SK-N-SH treated with all-trans-retinoic acid at 6 μM for 48 hours (cell line): ENCODE data around the gene MARCHF11.

Experiments
- ATAC-seq: fragments of 200-7000 bp; cut with Tn5 transposase; 3 replicates; pipeline ENCODE4 v1.9.1; 2020; ENCODE audit warnings: mild to moderate bottlenecking, moderate library complexity
- ARNTL ChIP-seq: fragments of 450-650 bp; formaldehyde crosslinking; IDR thresholded peaks from 2 replicates; pipeline ENCODE4 v1.5.0; 2020; ENCODE audit warnings: low read depth, mild to moderate bottlenecking, moderate library complexity, borderline replicate concordance
- CSDC2 ChIP-seq: fragments of 250-450 bp; sonication (Bioruptor Pico); IDR thresholded peaks from 2 replicates; pipeline ENCODE4 v1.5.0; 2020; ENCODE audit warnings: mild to moderate bottlenecking, moderate library complexity
- ESRRG ChIP-seq: fragments of 250-450 bp; sonication (Bioruptor Pico); IDR thresholded peaks from 2 replicates; pipeline ENCODE4 v1.6.1; 2021; ENCODE audit warnings: mild to moderate bottlenecking
- GLIS3 ChIP-seq: fragments of 250-450 bp; sonication (Bioruptor Pico); IDR thresholded peaks from 2 replicates; pipeline ENCODE4 v1.5.0; 2020; ENCODE audit warnings: mild to moderate bottlenecking, moderate library complexity
- ISL1 ChIP-seq: fragments of 250-450 bp; sonication (Bioruptor Pico); IDR thresholded peaks from 2 replicates; pipeline ENCODE4 v2.1.2; 2022; ENCODE audit warnings: mild to moderate bottlenecking, moderate library complexity
- PPARA ChIP-seq: fragments of 250-450 bp; sonication (Bioruptor Pico); IDR thresholded peaks from 2 replicates; pipeline ENCODE4 v1.5.0; 2020; ENCODE audit warnings: mild to moderate bottlenecking, borderline replicate concordance
- RARB ChIP-seq: fragments of 250-450 bp; sonication (Bioruptor Pico); IDR thresholded peaks from 2 replicates; pipeline ENCODE4 v1.8.0; 2021; ENCODE audit warnings: mild to moderate bottlenecking, moderate library complexity
- SNAI2 ChIP-seq: fragments of 250-450 bp; sonication (Bioruptor Pico); IDR thresholded peaks from 2 replicates; pipeline ENCODE4 v1.5.0; 2020; ENCODE audit warnings: mild to moderate bottlenecking, moderate library complexity
- TCF4 ChIP-seq: fragments of 250-450 bp; sonication (Bioruptor Pico); IDR thresholded peaks from 2 replicates; pipeline ENCODE4 v1.8.0; 2021; ENCODE audit warnings: mild to moderate bottlenecking, moderate library complexity, borderline replicate concordance
- TOX ChIP-seq: fragments of 250-450 bp; sonication (Bioruptor Pico); IDR thresholded peaks from 2 replicates; pipeline ENCODE4 v1.8.0; 2021; ENCODE audit warnings: mild to moderate bottlenecking, moderate library complexity, borderline replicate concordance
- ZC3H10 ChIP-seq: fragments of 250-450 bp; sonication (Bioruptor Pico); IDR thresholded peaks from 2 replicates; pipeline ENCODE4 v1.5.1; 2021; ENCODE audit warnings: mild to moderate bottlenecking, moderate library complexity
- ZFP3 ChIP-seq: fragments of 250-450 bp; sonication (Bioruptor Pico); IDR thresholded peaks from 2 replicates; pipeline ENCODE4 v1.5.0; 2020; ENCODE audit warnings: mild to moderate bottlenecking, moderate library complexity
- ZFP30 ChIP-seq: fragments of 450-650 bp; formaldehyde crosslinking; IDR thresholded peaks from 2 replicates; pipeline ENCODE4 v1.5.0; 2022; ENCODE audit warnings: mild to moderate bottlenecking, moderate library complexity
- ZNF565 ChIP-seq: fragments of 450-650 bp; formaldehyde crosslinking; conservative IDR thresholded peaks from 2 replicates; pipeline ENCODE4 v1.5.0; 2020; ENCODE audit warnings: low read depth, mild to moderate bottlenecking, moderate library complexity
- ZNF8 ChIP-seq: fragments of 450-650 bp; formaldehyde crosslinking; IDR thresholded peaks from 2 replicates; pipeline ENCODE4 v1.5.0; 2020; ENCODE audit warnings: mild to moderate bottlenecking, moderate library complexity
- TF ChIP-seq, protein P1 (sequence below): fragments of 250-450 bp; sonication (Bioruptor Pico); IDR thresholded peaks from 2 replicates; pipeline ENCODE4 v1.5.0; 2020; ENCODE audit warnings: mild to moderate bottlenecking, moderate library complexity
- TF ChIP-seq, protein P2 (sequence below): fragments of 250-450 bp; sonication (Bioruptor Pico); IDR thresholded peaks from 2 replicates; pipeline ENCODE4 v1.8.0; 2020; ENCODE audit warnings: mild to moderate bottlenecking, moderate library complexity, borderline replicate concordance
- TF ChIP-seq, protein P3 (sequence below): fragments of 250-450 bp; sonication (Bioruptor Pico); IDR thresholded peaks from 2 replicates; pipeline ENCODE4 v1.5.1; 2021; ENCODE audit warnings: mild to moderate bottlenecking, moderate library complexity
- TF ChIP-seq, protein P4 (sequence below): fragments of 250-450 bp; sonication (Bioruptor Pico); IDR thresholded peaks from 2 replicates; pipeline ENCODE4 v1.5.1; 2020; ENCODE audit warnings: low read depth, mild to moderate bottlenecking, moderate library complexity
- TF ChIP-seq, protein P5 (sequence below): fragments of 250-450 bp; sonication (Bioruptor Pico); IDR thresholded peaks from 2 replicates; pipeline ENCODE4 v1.8.0; 2021; ENCODE audit warnings: low read depth, mild to moderate bottlenecking, moderate library complexity, borderline replicate concordance

Gene MARCHF11

DNA sequence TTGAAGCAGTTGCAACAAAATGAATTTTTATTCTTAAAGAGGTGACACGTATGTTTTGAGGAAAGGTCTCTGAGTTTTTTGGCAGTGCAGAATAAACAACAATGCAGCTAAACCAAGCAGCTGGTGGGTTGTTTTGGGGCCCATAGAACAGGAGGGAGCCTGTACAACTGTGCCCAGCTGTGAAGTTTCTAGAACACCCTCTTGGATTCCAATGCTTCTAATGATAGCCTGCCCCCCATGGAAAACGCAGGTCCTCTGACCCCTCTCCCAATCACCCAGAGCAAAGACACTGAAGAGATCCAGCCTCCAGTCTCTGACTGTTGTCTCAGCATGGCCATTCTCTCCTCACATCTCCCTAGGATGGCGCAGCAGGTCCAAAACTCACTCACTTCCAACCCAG is 150.9 kb downstream of the MARCHF11 start:
- TF ChIP-seq ISL1 (CRISPR knock-in tag) (no peak), ZFP30 (CRISPR knock-in tag) (no peak), ESRRG (no peak), ZFP3 (CRISPR knock-in tag) (no peak)
- TF ChIP-seq, protein P1, sequence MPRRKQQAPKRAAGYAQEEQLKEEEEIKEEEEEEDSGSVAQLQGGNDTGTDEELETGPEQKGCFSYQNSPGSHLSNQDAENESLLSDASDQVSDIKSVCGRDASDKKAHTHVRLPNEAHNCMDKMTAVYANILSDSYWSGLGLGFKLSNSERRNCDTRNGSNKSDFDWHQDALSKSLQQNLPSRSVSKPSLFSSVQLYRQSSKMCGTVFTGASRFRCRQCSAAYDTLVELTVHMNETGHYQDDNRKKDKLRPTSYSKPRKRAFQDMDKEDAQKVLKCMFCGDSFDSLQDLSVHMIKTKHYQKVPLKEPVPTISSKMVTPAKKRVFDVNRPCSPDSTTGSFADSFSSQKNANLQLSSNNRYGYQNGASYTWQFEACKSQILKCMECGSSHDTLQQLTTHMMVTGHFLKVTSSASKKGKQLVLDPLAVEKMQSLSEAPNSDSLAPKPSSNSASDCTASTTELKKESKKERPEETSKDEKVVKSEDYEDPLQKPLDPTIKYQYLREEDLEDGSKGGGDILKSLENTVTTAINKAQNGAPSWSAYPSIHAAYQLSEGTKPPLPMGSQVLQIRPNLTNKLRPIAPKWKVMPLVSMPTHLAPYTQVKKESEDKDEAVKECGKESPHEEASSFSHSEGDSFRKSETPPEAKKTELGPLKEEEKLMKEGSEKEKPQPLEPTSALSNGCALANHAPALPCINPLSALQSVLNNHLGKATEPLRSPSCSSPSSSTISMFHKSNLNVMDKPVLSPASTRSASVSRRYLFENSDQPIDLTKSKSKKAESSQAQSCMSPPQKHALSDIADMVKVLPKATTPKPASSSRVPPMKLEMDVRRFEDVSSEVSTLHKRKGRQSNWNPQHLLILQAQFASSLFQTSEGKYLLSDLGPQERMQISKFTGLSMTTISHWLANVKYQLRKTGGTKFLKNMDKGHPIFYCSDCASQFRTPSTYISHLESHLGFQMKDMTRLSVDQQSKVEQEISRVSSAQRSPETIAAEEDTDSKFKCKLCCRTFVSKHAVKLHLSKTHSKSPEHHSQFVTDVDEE (CRISPR knock-in tag), result no peak
- ATAC-seq, result no peak

DNA sequence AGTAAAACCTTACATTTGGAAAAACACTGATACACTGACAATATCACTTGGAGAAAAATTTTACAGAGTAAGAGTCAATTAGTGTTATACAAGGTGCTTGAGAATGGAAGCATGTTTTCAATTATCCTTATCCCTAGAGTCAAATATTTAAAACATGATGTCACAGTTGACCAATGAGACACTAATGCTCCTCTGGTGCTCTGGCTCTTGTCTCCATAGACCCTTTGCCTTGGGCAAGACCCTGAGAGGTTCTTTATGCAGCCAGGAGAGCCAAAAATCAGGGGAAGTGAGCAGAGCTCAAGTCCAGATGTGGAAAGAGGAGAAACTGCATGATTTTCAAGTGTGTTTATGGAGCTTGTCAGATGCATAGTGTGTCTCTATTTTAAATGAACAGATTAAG is 153.9 kb downstream of the MARCHF11 start:
- peak; percentile 40; the same call in 2 of the 3 replicates for ATAC-seq

DNA sequence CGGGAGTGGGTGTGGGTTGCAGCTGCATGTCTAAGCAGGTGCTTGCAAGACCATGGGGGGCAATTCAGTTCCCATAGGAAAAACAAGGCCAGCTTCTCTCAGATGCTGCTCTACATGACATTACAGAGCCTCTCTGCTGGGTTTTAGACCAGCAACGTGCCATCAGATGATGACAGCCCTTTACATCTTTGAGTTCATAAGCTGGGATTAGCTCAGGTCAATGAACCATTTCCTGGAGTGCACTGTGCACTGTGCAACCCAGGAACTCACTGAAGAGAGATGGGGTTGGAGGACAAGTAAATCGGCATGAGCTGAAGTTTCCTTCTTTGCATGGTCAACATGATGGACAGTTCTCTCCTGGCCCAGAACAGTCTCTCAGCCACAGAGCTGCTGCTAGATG is 160.6 kb downstream of the MARCHF11 start:
- TF ChIP-seq RARB (CRISPR knock-in tag) (no peak), CSDC2 (CRISPR knock-in tag) (no peak), TOX (no peak)
- TF ChIP-seq, protein P2, sequence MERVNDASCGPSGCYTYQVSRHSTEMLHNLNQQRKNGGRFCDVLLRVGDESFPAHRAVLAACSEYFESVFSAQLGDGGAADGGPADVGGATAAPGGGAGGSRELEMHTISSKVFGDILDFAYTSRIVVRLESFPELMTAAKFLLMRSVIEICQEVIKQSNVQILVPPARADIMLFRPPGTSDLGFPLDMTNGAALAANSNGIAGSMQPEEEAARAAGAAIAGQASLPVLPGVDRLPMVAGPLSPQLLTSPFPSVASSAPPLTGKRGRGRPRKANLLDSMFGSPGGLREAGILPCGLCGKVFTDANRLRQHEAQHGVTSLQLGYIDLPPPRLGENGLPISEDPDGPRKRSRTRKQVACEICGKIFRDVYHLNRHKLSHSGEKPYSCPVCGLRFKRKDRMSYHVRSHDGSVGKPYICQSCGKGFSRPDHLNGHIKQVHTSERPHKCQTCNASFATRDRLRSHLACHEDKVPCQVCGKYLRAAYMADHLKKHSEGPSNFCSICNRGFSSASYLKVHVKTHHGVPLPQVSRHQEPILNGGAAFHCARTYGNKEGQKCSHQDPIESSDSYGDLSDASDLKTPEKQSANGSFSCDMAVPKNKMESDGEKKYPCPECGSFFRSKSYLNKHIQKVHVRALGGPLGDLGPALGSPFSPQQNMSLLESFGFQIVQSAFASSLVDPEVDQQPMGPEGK (CRISPR knock-in tag), result no peak
- ATAC-seq, result no peak

More for the DNA sequence above, 153.9 kb downstream of the MARCHF11 start:
- no peak for TF ChIP-seq ZC3H10
- TF ChIP-seq ZNF8, result no peak
- TF ChIP-seq TCF4 (CRISPR knock-in tag), result peak; percentile 81
- TF ChIP-seq, protein P1 (CRISPR knock-in tag), result peak; percentile 46; the same call in 1 of the 2 replicates
- TF ChIP-seq, protein P3, sequence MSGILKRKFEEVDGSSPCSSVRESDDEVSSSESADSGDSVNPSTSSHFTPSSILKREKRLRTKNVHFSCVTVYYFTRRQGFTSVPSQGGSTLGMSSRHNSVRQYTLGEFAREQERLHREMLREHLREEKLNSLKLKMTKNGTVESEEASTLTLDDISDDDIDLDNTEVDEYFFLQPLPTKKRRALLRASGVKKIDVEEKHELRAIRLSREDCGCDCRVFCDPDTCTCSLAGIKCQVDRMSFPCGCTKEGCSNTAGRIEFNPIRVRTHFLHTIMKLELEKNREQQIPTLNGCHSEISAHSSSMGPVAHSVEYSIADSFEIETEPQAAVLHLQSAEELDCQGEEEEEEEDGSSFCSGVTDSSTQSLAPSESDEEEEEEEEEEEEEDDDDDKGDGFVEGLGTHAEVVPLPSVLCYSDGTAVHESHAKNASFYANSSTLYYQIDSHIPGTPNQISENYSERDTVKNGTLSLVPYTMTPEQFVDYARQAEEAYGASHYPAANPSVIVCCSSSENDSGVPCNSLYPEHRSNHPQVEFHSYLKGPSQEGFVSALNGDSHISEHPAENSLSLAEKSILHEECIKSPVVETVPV (CRISPR knock-in tag), result no peak
- TF ChIP-seq, protein P4, sequence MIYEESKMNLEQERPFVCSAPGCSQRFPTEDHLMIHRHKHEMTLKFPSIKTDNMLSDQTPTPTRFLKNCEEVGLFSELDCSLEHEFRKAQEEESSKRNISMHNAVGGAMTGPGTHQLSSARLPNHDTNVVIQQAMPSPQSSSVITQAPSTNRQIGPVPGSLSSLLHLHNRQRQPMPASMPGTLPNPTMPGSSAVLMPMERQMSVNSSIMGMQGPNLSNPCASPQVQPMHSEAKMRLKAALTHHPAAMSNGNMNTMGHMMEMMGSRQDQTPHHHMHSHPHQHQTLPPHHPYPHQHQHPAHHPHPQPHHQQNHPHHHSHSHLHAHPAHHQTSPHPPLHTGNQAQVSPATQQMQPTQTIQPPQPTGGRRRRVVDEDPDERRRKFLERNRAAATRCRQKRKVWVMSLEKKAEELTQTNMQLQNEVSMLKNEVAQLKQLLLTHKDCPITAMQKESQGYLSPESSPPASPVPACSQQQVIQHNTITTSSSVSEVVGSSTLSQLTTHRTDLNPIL (CRISPR knock-in tag), result peak; percentile 79
- TF ChIP-seq ISL1 (CRISPR knock-in tag), result peak; percentile 75
- no peak for TF ChIP-seq ARNTL
- TF ChIP-seq SNAI2 (CRISPR knock-in tag), result 0 out of 2 replicates have a peak, but pooled peaks have one; percentile 31

DNA sequence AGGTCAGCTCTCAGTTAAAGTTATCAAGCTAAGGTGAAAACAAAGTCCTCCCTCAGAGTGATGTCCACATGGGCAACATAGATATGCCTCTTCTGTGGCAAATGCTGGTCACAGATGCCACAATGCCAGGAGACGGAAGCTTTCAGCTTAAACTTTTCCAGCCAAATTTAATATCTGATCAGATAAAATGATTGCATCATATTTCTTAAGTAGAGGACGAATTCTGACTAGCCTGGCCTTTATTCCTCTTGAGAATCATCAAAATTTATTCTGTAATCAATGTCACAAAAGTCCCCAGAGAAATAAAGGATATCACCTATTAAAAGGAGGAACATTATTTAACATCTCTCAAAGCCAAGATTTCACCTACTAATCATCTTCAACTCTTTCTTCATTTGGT is 161.9 kb downstream of the MARCHF11 start:
- no peak for ATAC-seq
- TF ChIP-seq RARB (CRISPR knock-in tag), result no peak
- no peak for TF ChIP-seq ZNF565 (CRISPR knock-in tag)
- TF ChIP-seq TCF4 (CRISPR knock-in tag), result no peak
- TF ChIP-seq, protein P4 (CRISPR knock-in tag), result no peak
- TF ChIP-seq PPARA, result no peak
- TF ChIP-seq GLIS3 (CRISPR knock-in tag), result no peak
- TF ChIP-seq, protein P1 (CRISPR knock-in tag), result no peak
- TF ChIP-seq, protein P5, sequence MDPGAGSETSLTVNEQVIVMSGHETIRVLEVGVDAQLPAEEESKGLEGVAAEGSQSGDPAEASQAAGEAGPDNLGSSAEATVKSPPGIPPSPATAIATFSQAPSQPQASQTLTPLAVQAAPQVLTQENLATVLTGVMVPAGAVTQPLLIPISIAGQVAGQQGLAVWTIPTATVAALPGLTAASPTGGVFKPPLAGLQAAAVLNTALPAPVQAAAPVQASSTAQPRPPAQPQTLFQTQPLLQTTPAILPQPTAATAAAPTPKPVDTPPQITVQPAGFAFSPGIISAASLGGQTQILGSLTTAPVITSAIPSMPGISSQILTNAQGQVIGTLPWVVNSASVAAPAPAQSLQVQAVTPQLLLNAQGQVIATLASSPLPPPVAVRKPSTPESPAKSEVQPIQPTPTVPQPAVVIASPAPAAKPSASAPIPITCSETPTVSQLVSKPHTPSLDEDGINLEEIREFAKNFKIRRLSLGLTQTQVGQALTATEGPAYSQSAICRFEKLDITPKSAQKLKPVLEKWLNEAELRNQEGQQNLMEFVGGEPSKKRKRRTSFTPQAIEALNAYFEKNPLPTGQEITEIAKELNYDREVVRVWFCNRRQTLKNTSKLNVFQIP (CRISPR knock-in tag), result no peak
- no peak for TF ChIP-seq ARNTL
- TF ChIP-seq ZFP30 (CRISPR knock-in tag), result no peak
